H1 (cell line): Measurements from ENCODE around the gene FBXO41. TPM values are rescaled to one million over a fixed set of nuclear protein-coding genes. Genes with fewer than 3 reads are reported as not detected.

Experiments
- NRF1 ChIP-seq: IDR thresholded peaks from 2 replicates; pipeline ENCODE4 v1.6.1; 2011; ENCODE audit warnings: mild to moderate bottlenecking, low read depth, low read length, improper control_type of control experiment
- SP4 ChIP-seq: IDR thresholded peaks from 2 replicates; pipeline ENCODE4 v1.6.1; 2012; ENCODE audit warnings: low read length, inconsistent platforms
- TBP ChIP-seq: IDR thresholded peaks from 2 replicates; pipeline ENCODE4 v1.6.1; 2011; ENCODE audit warnings: low read depth, low read length, improper control_type of control experiment
- polyA plus RNA-seq, 7 experiments: library from polyadenylated mRNA; depleted of rRNA in 3 of 7; stranded (reverse) in 5 of 7; unstranded in 2 of 7; fragments of >200 nt in 5 of 7; fragments of 200-250 nt in 2 of 7; gene quantifications; 1 replicate in 5 of 7; 2 replicates in 1 of 7; 4 replicates in 1 of 7; pipeline versions ENCODE4 v1.2.1 to v1.2.3, GENCODE V29; 2011 to 2013; ENCODE audit warnings: missing spikeins in 2 of 7, mixed read lengths in 2 of 7
- total RNA-seq: library from RNA; stranded (reverse); fragmentation: NEBNext Ultra II Directional; extraction: Animal tissue kit (Norgen Biotek cat#: 25700); gene quantifications from 2 replicates; pipeline ENCODE4 v1.2.1, GENCODE V29; 2021

The FBXO41 gene
- total and polyA plus RNA-seq, 2 of the 8 experiments (the other 6 are each of a cell fraction or from before 2014, with no cell fraction given) = 11.2 to 14.3 TPM

- TF ChIP-seq NRF1 (no peak), TBP (no peak), SP4 (no peak)
Measured at GRCh38 chr2:73297151-73297559, 12.9 kb upstream of the FBXO41 start (continued).
